Liver (tissue), 9 donors: Measurements from ENCODE around the gene FREM2. TPM values are rescaled to one million over a fixed set of nuclear protein-coding genes. Genes with fewer than 3 reads are reported as not detected.

Experiments used
- DNase-seq: peaks from one replicate; pipeline ENCODE4 v3.0.0-alpha.2; 2017; ENCODE audit warnings: low spot score
- H3K27ac ChIP-seq, 2 donors: one replicate each; pipeline ENCODE4 v1.7.0; 2013; ENCODE audit warnings: inconsistent platforms in 2 of 2, low read length in 2 of 2, control low read depth in 1 of 2, low read depth in 1 of 2, mild to moderate bottlenecking in 1 of 2
- H3K27me3 ChIP-seq, 4 donors: one replicate each; pipeline versions ENCODE4 v1.6.1 to v1.7.0; 2013; ENCODE audit warnings: low read length in 3 of 4, inconsistent platforms in 1 of 4, mild to moderate bottlenecking in 1 of 4, moderate library complexity in 1 of 4; ENCODE audit not compliant: control insufficient read depth in 4 of 4, insufficient read depth in 4 of 4
- H3K36me3 ChIP-seq, 4 donors: one replicate each; pipeline versions ENCODE4 v1.6.1 to v1.7.0; 2013; ENCODE audit warnings: low read length in 3 of 4, mild to moderate bottlenecking in 3 of 4, low read depth in 1 of 4, moderate library complexity in 1 of 4; ENCODE audit not compliant: control insufficient read depth in 4 of 4, insufficient read depth in 3 of 4
- H3K4me1 ChIP-seq, 4 donors: one replicate each; pipeline versions ENCODE4 v1.6.1 to v1.7.0; 2013; ENCODE audit warnings: low read length in 3 of 4, mild to moderate bottlenecking in 3 of 4, moderate library complexity in 1 of 4; ENCODE audit not compliant: control insufficient read depth in 4 of 4, insufficient read depth in 4 of 4
- H3K4me3 ChIP-seq, 3 donors: one replicate each; pipeline versions ENCODE4 v1.6.1 to v1.7.0; 2013; ENCODE audit warnings: low read length in 3 of 3, control low read depth in 1 of 3, low read depth in 1 of 3, mild to moderate bottlenecking in 1 of 3
- H3K9ac ChIP-seq, 2 donors: one replicate each; pipeline ENCODE4 v1.7.0; 2013; ENCODE audit warnings: low read length in 2 of 2, mild to moderate bottlenecking in 2 of 2, moderate library complexity in 2 of 2, control low read depth in 1 of 2, low read depth in 1 of 2
- H3K9me3 ChIP-seq, 4 donors: one replicate each; pipeline versions ENCODE4 v1.6.1 to v1.7.0; 2013; ENCODE audit warnings: low read length in 3 of 4; ENCODE audit not compliant: control insufficient read depth in 4 of 4
- EGR1 ChIP-seq, 2 donors: IDR thresholded peaks; 2 replicates each; pipeline ENCODE4 v1.6.1; 2016 to 2018; ENCODE audit warnings: antibody characterized with exemption in 2 of 2, low read depth in 2 of 2
- FOXA1 ChIP-seq: IDR thresholded peaks from 2 replicates; pipeline ENCODE4 v1.6.1; 2016; ENCODE audit warnings: antibody characterized with exemption
- GABPA ChIP-seq, 2 donors: IDR thresholded peaks in 1 of 2; conservative IDR thresholded peaks in 1 of 2; 2 replicates each; pipeline ENCODE4 v1.6.1; 2016; ENCODE audit warnings: antibody characterized with exemption in 2 of 2, mild to moderate bottlenecking in 1 of 2, moderate library complexity in 1 of 2
- HNF4A ChIP-seq, 2 donors: conservative IDR thresholded peaks; 2 replicates each; pipeline ENCODE4 v1.6.1; 2016; ENCODE audit warnings: antibody characterized with exemption in 2 of 2, mild to moderate bottlenecking in 2 of 2
- HNF4G ChIP-seq: IDR thresholded peaks from 2 replicates; pipeline ENCODE4 v1.6.1; 2016; ENCODE audit warnings: antibody characterized with exemption
- JUND ChIP-seq, 2 donors: IDR thresholded peaks; 2 replicates each; pipeline ENCODE4 v1.6.1; 2016; ENCODE audit warnings: antibody characterized with exemption in 2 of 2
- RAD21 ChIP-seq, 2 donors: IDR thresholded peaks; 2 replicates each; pipeline ENCODE4 v1.6.1; 2016; ENCODE audit warnings: antibody characterized with exemption in 2 of 2, mild to moderate bottlenecking in 2 of 2
- RXRA ChIP-seq, 2 donors: IDR thresholded peaks; 2 replicates each; pipeline ENCODE4 v1.6.1; 2017 to 2018; ENCODE audit warnings: antibody characterized with exemption in 2 of 2, mild to moderate bottlenecking in 1 of 2
- SP1 ChIP-seq: IDR thresholded peaks from 2 replicates; pipeline ENCODE4 v1.6.1; 2018; ENCODE audit warnings: antibody characterized with exemption, mild to moderate bottlenecking
- TAF1 ChIP-seq: conservative IDR thresholded peaks from 2 replicates; pipeline ENCODE4 v1.6.1; 2016; ENCODE audit warnings: antibody characterized with exemption, mild to moderate bottlenecking
- YY1 ChIP-seq: IDR thresholded peaks from 2 replicates; pipeline ENCODE4 v1.6.1; 2016; ENCODE audit warnings: antibody characterized with exemption, mild to moderate bottlenecking
- WGBS: extraction: QIAGEN DNeasy Blood & Tissue Kit; methylation state at CpG from one replicate; pipeline ENCODE4 v1.1.7; 2013; 5-methylcytosine and 5-hydroxymethylcytosine counted together
- polyA plus RNA-seq, 2 donors: library from polyadenylated mRNA; stranded (reverse) in 1 of 2; unstranded in 1 of 2; fragments of 200-250 nt in 1 of 2; fragments of >200 nt in 1 of 2; fragmentation: Nextera tagmentation in 1 of 2; extraction: Ambion mirVana in 1 of 2; gene quantifications; one replicate each; pipeline versions ENCODE4 v1.2.1 to v1.2.3, GENCODE V29; 2013 to 2015
- total RNA-seq, 2 donors: library from RNA; depleted of rRNA; stranded (reverse); fragments of >200 nt; gene quantifications; one replicate each; pipeline ENCODE4 v1.2.3, GENCODE V29; 2014
- TF ChIP-seq, protein P1 (sequence below): fragments of 150-350 bp; IDR thresholded peaks from 2 replicates; pipeline ENCODE4 v1.5.1; 2017; ENCODE audit warnings: improper control_type of control experiment, low read depth, low read length; ENCODE audit not compliant: missing input control
- TF ChIP-seq, protein P2 (sequence below): IDR thresholded peaks from 2 replicates; pipeline ENCODE4 v1.6.1; 2016; ENCODE audit warnings: antibody characterized with exemption, mild to moderate bottlenecking
- TF ChIP-seq, protein P3 (sequence below): IDR thresholded peaks from 2 replicates; pipeline ENCODE4 v1.6.1; 2016; ENCODE audit warnings: antibody characterized with exemption
- TF ChIP-seq, protein P4 (sequence below): IDR thresholded peaks from 2 replicates; pipeline ENCODE4 v1.6.1; 2016; ENCODE audit warnings: antibody characterized with exemption
- donor health status: healthy.
- donor health status: healthy.
- donor health status: healthy.
- donor health status: healthy.
- donor health status: healthy.

The FREM2 gene
- total and polyA plus RNA-seq, 4 donors, result 0.17 to 1.7 (median 0.37) TPM

DNA sequence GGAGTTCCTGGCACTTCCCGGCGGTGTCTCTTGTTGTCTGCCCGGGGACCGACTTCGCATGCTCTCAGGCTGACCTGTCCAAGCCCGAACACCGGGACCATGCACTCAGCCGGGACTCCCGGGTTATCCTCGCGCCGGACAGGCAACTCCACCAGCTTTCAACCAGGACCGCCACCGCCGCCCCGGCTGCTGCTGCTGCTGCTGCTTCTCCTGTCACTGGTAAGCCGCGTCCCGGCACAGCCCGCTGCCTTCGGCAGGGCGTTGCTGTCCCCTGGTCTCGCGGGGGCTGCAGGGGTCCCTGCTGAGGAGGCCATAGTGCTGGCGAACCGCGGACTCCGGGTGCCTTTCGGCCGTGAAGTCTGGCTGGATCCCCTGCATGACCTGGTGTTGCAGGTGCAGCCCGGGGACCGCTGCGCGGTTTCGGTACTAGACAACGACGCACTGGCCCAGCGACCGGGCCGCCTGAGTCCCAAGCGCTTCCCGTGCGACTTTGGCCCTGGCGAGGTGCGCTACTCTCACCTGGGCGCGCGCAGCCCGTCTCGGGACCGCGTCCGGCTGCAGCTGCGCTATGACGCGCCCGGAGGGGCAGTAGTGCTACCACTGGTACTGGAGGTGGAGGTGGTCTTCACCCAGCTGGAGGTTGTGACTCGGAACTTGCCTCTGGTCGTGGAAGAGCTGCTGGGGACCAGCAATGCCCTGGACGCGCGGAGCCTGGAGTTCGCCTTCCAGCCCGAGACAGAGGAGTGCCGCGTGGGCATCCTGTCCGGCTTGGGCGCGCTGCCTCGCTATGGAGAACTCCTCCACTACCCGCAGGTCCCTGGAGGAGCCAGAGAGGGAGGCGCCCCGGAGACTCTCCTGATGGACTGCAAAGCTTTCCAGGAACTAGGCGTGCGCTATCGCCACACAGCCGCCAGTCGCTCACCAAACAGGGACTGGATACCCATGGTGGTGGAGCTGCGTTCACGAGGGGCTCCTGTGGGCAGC, 661 bp downstream of the FREM2 start:
- H3K9ac ChIP-seq, result no peak overlapping the region
- no peaks in the 10 kb centered on the region for H3K9me3 ChIP-seq
- H3K4me1 ChIP-seq, result peaks cover 3 to 29% (median 25%) of the 10 kb centered on the region in 4 donors
- H3K27me3 ChIP-seq, result peaks cover 0 to 4% (median 1%) of the 10 kb centered on the region in 4 donors
- peak overlapping the region; percentile 20 to 61 (median 55) for H3K4me3 ChIP-seq
- H3K27ac ChIP-seq, result no peak overlapping the region
- H3K36me3 ChIP-seq, result no peaks in the 10 kb centered on the region
- TF ChIP-seq, protein P1, sequence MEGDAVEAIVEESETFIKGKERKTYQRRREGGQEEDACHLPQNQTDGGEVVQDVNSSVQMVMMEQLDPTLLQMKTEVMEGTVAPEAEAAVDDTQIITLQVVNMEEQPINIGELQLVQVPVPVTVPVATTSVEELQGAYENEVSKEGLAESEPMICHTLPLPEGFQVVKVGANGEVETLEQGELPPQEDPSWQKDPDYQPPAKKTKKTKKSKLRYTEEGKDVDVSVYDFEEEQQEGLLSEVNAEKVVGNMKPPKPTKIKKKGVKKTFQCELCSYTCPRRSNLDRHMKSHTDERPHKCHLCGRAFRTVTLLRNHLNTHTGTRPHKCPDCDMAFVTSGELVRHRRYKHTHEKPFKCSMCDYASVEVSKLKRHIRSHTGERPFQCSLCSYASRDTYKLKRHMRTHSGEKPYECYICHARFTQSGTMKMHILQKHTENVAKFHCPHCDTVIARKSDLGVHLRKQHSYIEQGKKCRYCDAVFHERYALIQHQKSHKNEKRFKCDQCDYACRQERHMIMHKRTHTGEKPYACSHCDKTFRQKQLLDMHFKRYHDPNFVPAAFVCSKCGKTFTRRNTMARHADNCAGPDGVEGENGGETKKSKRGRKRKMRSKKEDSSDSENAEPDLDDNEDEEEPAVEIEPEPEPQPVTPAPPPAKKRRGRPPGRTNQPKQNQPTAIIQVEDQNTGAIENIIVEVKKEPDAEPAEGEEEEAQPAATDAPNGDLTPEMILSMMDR, result no peak
- TF ChIP-seq EGR1 (IDR thresholded peaks at IDR 0.05; ENCODE audit: low read depth in 2 of 2) (no peak), RXRA (IDR thresholded peaks at IDR 0.05) (no peak), FOXA1 (no peak), SP1 (no peak)
- DNase-seq, result no peak
- WGBS, result 3% methylated on average over 80 of the region's 80 CpGs

DNA sequence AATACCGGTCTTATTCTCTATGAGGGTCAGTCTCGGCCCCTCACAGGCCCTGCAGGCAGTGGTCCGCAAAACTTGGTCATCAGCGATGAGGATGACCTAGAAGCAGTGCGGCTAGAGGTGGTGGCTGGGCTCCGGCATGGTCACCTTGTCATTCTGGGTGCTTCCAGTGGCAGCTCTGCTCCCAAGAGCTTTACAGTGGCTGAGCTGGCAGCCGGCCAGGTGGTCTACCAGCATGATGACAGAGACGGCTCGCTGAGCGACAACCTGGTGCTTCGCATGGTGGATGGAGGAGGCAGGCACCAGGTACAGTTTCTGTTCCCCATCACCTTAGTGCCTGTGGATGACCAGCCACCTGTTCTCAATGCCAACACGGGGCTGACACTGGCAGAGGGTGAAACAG, 1.8 kb downstream of the FREM2 start:
- TF ChIP-seq HNF4A (conservative IDR thresholded peaks at IDR 0.05) (no peak), RAD21 (IDR thresholded peaks at IDR 0.05) (no peak), SP1 (no peak), TAF1 (no peak), EGR1 (IDR thresholded peaks at IDR 0.05; ENCODE audit: low read depth in 2 of 2) (no peak), FOXA1 (no peak), GABPA (IDR thresholded peaks at IDR 0.05 in 1 of 2, conservative IDR thresholded peaks at IDR 0.05 in 1 of 2) (no peak), JUND (IDR thresholded peaks at IDR 0.05) (no peak), HNF4G (no peak), YY1 (no peak)
- TF ChIP-seq, protein P2, sequence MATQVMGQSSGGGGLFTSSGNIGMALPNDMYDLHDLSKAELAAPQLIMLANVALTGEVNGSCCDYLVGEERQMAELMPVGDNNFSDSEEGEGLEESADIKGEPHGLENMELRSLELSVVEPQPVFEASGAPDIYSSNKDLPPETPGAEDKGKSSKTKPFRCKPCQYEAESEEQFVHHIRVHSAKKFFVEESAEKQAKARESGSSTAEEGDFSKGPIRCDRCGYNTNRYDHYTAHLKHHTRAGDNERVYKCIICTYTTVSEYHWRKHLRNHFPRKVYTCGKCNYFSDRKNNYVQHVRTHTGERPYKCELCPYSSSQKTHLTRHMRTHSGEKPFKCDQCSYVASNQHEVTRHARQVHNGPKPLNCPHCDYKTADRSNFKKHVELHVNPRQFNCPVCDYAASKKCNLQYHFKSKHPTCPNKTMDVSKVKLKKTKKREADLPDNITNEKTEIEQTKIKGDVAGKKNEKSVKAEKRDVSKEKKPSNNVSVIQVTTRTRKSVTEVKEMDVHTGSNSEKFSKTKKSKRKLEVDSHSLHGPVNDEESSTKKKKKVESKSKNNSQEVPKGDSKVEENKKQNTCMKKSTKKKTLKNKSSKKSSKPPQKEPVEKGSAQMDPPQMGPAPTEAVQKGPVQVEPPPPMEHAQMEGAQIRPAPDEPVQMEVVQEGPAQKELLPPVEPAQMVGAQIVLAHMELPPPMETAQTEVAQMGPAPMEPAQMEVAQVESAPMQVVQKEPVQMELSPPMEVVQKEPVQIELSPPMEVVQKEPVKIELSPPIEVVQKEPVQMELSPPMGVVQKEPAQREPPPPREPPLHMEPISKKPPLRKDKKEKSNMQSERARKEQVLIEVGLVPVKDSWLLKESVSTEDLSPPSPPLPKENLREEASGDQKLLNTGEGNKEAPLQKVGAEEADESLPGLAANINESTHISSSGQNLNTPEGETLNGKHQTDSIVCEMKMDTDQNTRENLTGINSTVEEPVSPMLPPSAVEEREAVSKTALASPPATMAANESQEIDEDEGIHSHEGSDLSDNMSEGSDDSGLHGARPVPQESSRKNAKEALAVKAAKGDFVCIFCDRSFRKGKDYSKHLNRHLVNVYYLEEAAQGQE, result no peak
- TF ChIP-seq, protein P3, sequence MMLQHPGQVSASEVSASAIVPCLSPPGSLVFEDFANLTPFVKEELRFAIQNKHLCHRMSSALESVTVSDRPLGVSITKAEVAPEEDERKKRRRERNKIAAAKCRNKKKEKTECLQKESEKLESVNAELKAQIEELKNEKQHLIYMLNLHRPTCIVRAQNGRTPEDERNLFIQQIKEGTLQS, result no peak
- TF ChIP-seq, protein P1, result no peak
- TF ChIP-seq, protein P4, sequence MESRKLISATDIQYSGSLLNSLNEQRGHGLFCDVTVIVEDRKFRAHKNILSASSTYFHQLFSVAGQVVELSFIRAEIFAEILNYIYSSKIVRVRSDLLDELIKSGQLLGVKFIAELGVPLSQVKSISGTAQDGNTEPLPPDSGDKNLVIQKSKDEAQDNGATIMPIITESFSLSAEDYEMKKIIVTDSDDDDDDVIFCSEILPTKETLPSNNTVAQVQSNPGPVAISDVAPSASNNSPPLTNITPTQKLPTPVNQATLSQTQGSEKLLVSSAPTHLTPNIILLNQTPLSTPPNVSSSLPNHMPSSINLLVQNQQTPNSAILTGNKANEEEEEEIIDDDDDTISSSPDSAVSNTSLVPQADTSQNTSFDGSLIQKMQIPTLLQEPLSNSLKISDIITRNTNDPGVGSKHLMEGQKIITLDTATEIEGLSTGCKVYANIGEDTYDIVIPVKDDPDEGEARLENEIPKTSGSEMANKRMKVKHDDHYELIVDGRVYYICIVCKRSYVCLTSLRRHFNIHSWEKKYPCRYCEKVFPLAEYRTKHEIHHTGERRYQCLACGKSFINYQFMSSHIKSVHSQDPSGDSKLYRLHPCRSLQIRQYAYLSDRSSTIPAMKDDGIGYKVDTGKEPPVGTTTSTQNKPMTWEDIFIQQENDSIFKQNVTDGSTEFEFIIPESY, result no peak
- 87% methylated on average over 12 of the region's 12 CpGs for WGBS
- H3K27me3 ChIP-seq, result peaks cover 0 to 4% (median 1%) of the 10 kb centered on the region in 4 donors
- H3K9me3 ChIP-seq, result no peaks in the 10 kb centered on the region
- H3K27ac ChIP-seq, result no peak overlapping the region
- H3K4me3 ChIP-seq, result no peak overlapping the region
- no peaks in the 10 kb centered on the region for H3K36me3 ChIP-seq
- peaks cover 3 to 29% (median 25%) of the 10 kb centered on the region in 4 donors for H3K4me1 ChIP-seq
- no peak for DNase-seq
- no peak overlapping the region for H3K9ac ChIP-seq
